ENCODE results near the gene TIMELESS. TPM values are rescaled to one million over a fixed set of nuclear protein-coding genes. Genes with fewer than 3 reads are reported as not detected.

TIMELESS gene
- polyA plus RNA-seq, 2 of the 4 experiments (the other 2 are of a cell fraction): 17.6 to 60.1 TPM

- no peak for TF ChIP-seq REST (IDR thresholded peaks at IDR 0.05)
- no peak for TF ChIP-seq TP53 (CRISPR knock-in tag; IDR thresholded peaks at IDR 0.05)
- TF ChIP-seq MAZ (IDR thresholded peaks at IDR 0.05; ENCODE audit: borderline replicate concordance, low read depth, low read length): no peak
- TF ChIP-seq RFX5 (IDR thresholded peaks at IDR 0.05): no peak
Observed at GRCh38 chr12:56366948-56367347, 82.3 kb downstream of the TIMELESS start (continued).

Other genes starting within 250 kb of the TIMELESS start
- 47.8 and 65.1 TPM in 2 replicates for gene RNF41, start 227.5 kb downstream of the TIMELESS start, polyA plus RNA-seq (2011; rRNA removed)
- 20.2 to 21.7 TPM (median 20.7 TPM) in 3 replicates for gene RNF41, start 227.5 kb downstream of the TIMELESS start, polyA plus RNA-seq (2017; fragmentation: RNase III; extraction: RNeasy Plus Mini Kit Qiagen cat#74134 plus additional on column Dnase treatment)
- 86.1 and 86.7 TPM in 2 replicates for gene NABP2, start 225.1 kb downstream of the TIMELESS start, polyA plus RNA-seq (2011; rRNA removed)
- gene NABP2, start 225.1 kb downstream of the TIMELESS start, polyA plus RNA-seq (2017; fragmentation: RNase III; extraction: RNeasy Plus Mini Kit Qiagen cat#74134 plus additional on column Dnase treatment): 64.1 to 69.6 TPM (median 65.2 TPM) in 3 replicates
- gene SLC39A5, start 219.4 kb downstream of the TIMELESS start, polyA plus RNA-seq (2011; rRNA removed): 0.42 TPM in 1 of 2 replicates, not detected in the other
- 0.09 to 0.23 TPM in 2 of 3 replicates, not detected in the other for gene SLC39A5, start 219.4 kb downstream of the TIMELESS start, polyA plus RNA-seq (2017; fragmentation: RNase III; extraction: RNeasy Plus Mini Kit Qiagen cat#74134 plus additional on column Dnase treatment)
- 26.1 and 35.1 TPM in 2 replicates for gene ANKRD52, start 191.0 kb downstream of the TIMELESS start, polyA plus RNA-seq (2011; rRNA removed)
- 47.4 to 48.7 TPM (median 48.0 TPM) in 3 replicates for gene ANKRD52, start 191.0 kb downstream of the TIMELESS start, polyA plus RNA-seq (2017; fragmentation: RNase III; extraction: RNeasy Plus Mini Kit Qiagen cat#74134 plus additional on column Dnase treatment)
- gene COQ10A, start 182.5 kb downstream of the TIMELESS start, polyA plus RNA-seq (2011; rRNA removed): 40.9 and 41.2 TPM in 2 replicates
- 20.7 to 23.5 TPM (median 23.2 TPM) in 3 replicates for gene COQ10A, start 182.5 kb downstream of the TIMELESS start, polyA plus RNA-seq (2017; fragmentation: RNase III; extraction: RNeasy Plus Mini Kit Qiagen cat#74134 plus additional on column Dnase treatment)
- gene CS, start 149.1 kb downstream of the TIMELESS start, polyA plus RNA-seq (2011; rRNA removed): 223 and 263 TPM in 2 replicates
- 143 to 151 TPM (median 146 TPM) in 3 replicates for gene CS, start 149.1 kb downstream of the TIMELESS start, polyA plus RNA-seq (2017; fragmentation: RNase III; extraction: RNeasy Plus Mini Kit Qiagen cat#74134 plus additional on column Dnase treatment)
- 218 and 257 TPM in 2 replicates for gene CNPY2, start 133.4 kb downstream of the TIMELESS start, polyA plus RNA-seq (2011; rRNA removed)
- gene CNPY2, start 133.4 kb downstream of the TIMELESS start, polyA plus RNA-seq (2017; fragmentation: RNase III; extraction: RNeasy Plus Mini Kit Qiagen cat#74134 plus additional on column Dnase treatment): 150 to 158 TPM (median 155 TPM) in 3 replicates
- gene PAN2, start 115.4 kb downstream of the TIMELESS start, polyA plus RNA-seq (2011; rRNA removed): 66.8 and 89.4 TPM in 2 replicates
- 24.0 to 30.0 TPM (median 29.6 TPM) in 3 replicates for gene PAN2, start 115.4 kb downstream of the TIMELESS start, polyA plus RNA-seq (2017; fragmentation: RNase III; extraction: RNeasy Plus Mini Kit Qiagen cat#74134 plus additional on column Dnase treatment)
- gene IL23A, start 110.5 kb downstream of the TIMELESS start, polyA plus RNA-seq (2011; rRNA removed): 0.21 and 0.34 TPM in 2 replicates
- 0.31 to 0.34 TPM (median 0.33 TPM) in 3 replicates for gene IL23A, start 110.5 kb downstream of the TIMELESS start, polyA plus RNA-seq (2017; fragmentation: RNase III; extraction: RNeasy Plus Mini Kit Qiagen cat#74134 plus additional on column Dnase treatment)
- gene STAT2, start 89.3 kb downstream of the TIMELESS start, polyA plus RNA-seq (2011; rRNA removed): 29.5 and 40.1 TPM in 2 replicates
- 16.5 to 23.9 TPM (median 22.2 TPM) in 3 replicates for gene STAT2, start 89.3 kb downstream of the TIMELESS start, polyA plus RNA-seq (2017; fragmentation: RNase III; extraction: RNeasy Plus Mini Kit Qiagen cat#74134 plus additional on column Dnase treatment)
- gene APOF, start 86.6 kb downstream of the TIMELESS start, polyA plus RNA-seq (2011; rRNA removed): not detected in 2 replicates
- gene APOF, start 86.6 kb downstream of the TIMELESS start, polyA plus RNA-seq (2017; fragmentation: RNase III; extraction: RNeasy Plus Mini Kit Qiagen cat#74134 plus additional on column Dnase treatment): not detected in 3 replicates
- 0.03 TPM in 1 of 2 replicates, not detected in the other for gene MIP, start 5.2 kb upstream of the TIMELESS start, polyA plus RNA-seq (2011; rRNA removed)
- gene MIP, start 5.2 kb upstream of the TIMELESS start, polyA plus RNA-seq (2017; fragmentation: RNase III; extraction: RNeasy Plus Mini Kit Qiagen cat#74134 plus additional on column Dnase treatment): not detected in 3 replicates
- gene SPRYD4, start 19.2 kb upstream of the TIMELESS start, polyA plus RNA-seq (2011; rRNA removed): 3.5 and 3.8 TPM in 2 replicates
- gene SPRYD4, start 19.2 kb upstream of the TIMELESS start, polyA plus RNA-seq (2017; fragmentation: RNase III; extraction: RNeasy Plus Mini Kit Qiagen cat#74134 plus additional on column Dnase treatment): 2.1 to 2.2 TPM (median 2.1 TPM) in 3 replicates
- 0.36 and 0.61 TPM in 2 replicates for gene GLS2, start 38.7 kb upstream of the TIMELESS start, polyA plus RNA-seq (2011; rRNA removed)
- gene GLS2, start 38.7 kb upstream of the TIMELESS start, polyA plus RNA-seq (2017; fragmentation: RNase III; extraction: RNeasy Plus Mini Kit Qiagen cat#74134 plus additional on column Dnase treatment): 0.07 to 0.44 TPM (median 0.18 TPM) in 3 replicates
- gene RBMS2, start 72.4 kb upstream of the TIMELESS start, polyA plus RNA-seq (2011; rRNA removed): 46.4 and 61.6 TPM in 2 replicates
- gene RBMS2, start 72.4 kb upstream of the TIMELESS start, polyA plus RNA-seq (2017; fragmentation: RNase III; extraction: RNeasy Plus Mini Kit Qiagen cat#74134 plus additional on column Dnase treatment): 13.3 to 16.5 TPM (median 15.1 TPM) in 3 replicates
- gene BAZ2A, start 180.9 kb upstream of the TIMELESS start, polyA plus RNA-seq (2011; rRNA removed): 59.4 and 103 TPM in 2 replicates
- 34.2 to 41.7 TPM (median 40.8 TPM) in 3 replicates for gene BAZ2A, start 180.9 kb upstream of the TIMELESS start, polyA plus RNA-seq (2017; fragmentation: RNase III; extraction: RNeasy Plus Mini Kit Qiagen cat#74134 plus additional on column Dnase treatment)
- gene ATP5F1B, start 196.6 kb upstream of the TIMELESS start, polyA plus RNA-seq (2011; rRNA removed): 1,500 and 1,639 TPM in 2 replicates
- gene ATP5F1B, start 196.6 kb upstream of the TIMELESS start, polyA plus RNA-seq (2017; fragmentation: RNase III; extraction: RNeasy Plus Mini Kit Qiagen cat#74134 plus additional on column Dnase treatment): 761 to 854 TPM (median 778 TPM) in 3 replicates
- gene PTGES3, start 238.9 kb upstream of the TIMELESS start, polyA plus RNA-seq (2011; rRNA removed): 211 and 272 TPM in 2 replicates
- 400 to 467 TPM (median 406 TPM) in 3 replicates for gene PTGES3, start 238.9 kb upstream of the TIMELESS start, polyA plus RNA-seq (2017; fragmentation: RNase III; extraction: RNeasy Plus Mini Kit Qiagen cat#74134 plus additional on column Dnase treatment)

Data from A549 (cell line).